PC-3 (cell line): ENCODE data around the gene ZDHHC6. TPM values are rescaled to one million over a fixed set of nuclear protein-coding genes. Genes with fewer than 3 reads are reported as not detected.

ENCODE experiments used
- ATAC-seq: fragments of 200-7000 bp; cut with Tn5 transposase; 2 replicates; pipeline ENCODE4 v1.9.1; 2020; ENCODE audit warnings: mild to moderate bottlenecking, moderate library complexity
- BruUV-seq: library from RNA; stranded (reverse); fragments of 400-500 nt; replicated peaks from 2 replicates; lab custom pipeline; 2021; lab: Mats Ljungman, UMichigan
- CTCF ChIA-PET: fragments of 300-600 bp; sonication (Branson Sonifier 250); formaldehyde crosslinking; loops from one replicate; lab custom pipeline; 2022; ENCODE audit warnings: antibody characterized with exemption; lab: Charles Lee
- POLR2A ChIA-PET: fragments of 300-600 bp; sonication (Branson Sonifier 250); formaldehyde crosslinking; loops from one replicate; lab custom pipeline; 2022; ENCODE audit warnings: antibody characterized with exemption; ENCODE audit not compliant: unreplicated experiment; lab: Charles Lee
- DNase-seq: peaks from one replicate; pipeline ENCODE4 v3.0.0-alpha.2; 2015
- H2AFZ ChIP-seq: fragments of 300-600 bp; sonication (generic); 2 replicates; pipeline ENCODE4 v1.6.0; 2016; ENCODE audit warnings: antibody characterized with exemption, low read length
- H3F3A ChIP-seq: fragments of 300-600 bp; sonication (generic); one replicate; pipeline ENCODE4 v1.6.0; 2017; ENCODE audit warnings: antibody characterized with exemption, low read length, control low read depth, mild to moderate bottlenecking; ENCODE audit not compliant: unreplicated experiment
- H3K27ac ChIP-seq: fragments of 300-600 bp; sonication (generic); 2 replicates; pipeline ENCODE4 v1.5.1; 2016; ENCODE audit warnings: mild to moderate bottlenecking, low read length
- H3K27me3 ChIP-seq: fragments of 300-600 bp; sonication (generic); 2 replicates; pipeline ENCODE4 v1.6.1; 2016; ENCODE audit warnings: low read length, mixed read lengths
- H3K36me3 ChIP-seq: fragments of 300-600 bp; sonication (generic); 2 replicates; pipeline ENCODE4 v1.6.1; 2016; ENCODE audit warnings: low read depth, mixed run types, low read length, mixed read lengths
- H3K4me1 ChIP-seq: fragments of 300-600 bp; sonication (generic); 2 replicates; pipeline ENCODE4 v1.5.1; 2016; ENCODE audit warnings: low read length; ENCODE audit not compliant: insufficient read depth
- H3K4me2 ChIP-seq: fragments of 300-600 bp; sonication (generic); 2 replicates; pipeline ENCODE4 v1.6.0; 2016; ENCODE audit warnings: low read length
- H3K4me3 ChIP-seq: fragments of 300-600 bp; sonication (generic); 2 replicates; pipeline ENCODE4 v1.5.1; 2016; ENCODE audit warnings: mild to moderate bottlenecking, low read length, mixed read lengths
- H3K79me2 ChIP-seq: fragments of 300-600 bp; sonication (generic); 2 replicates; pipeline ENCODE4 v1.6.1; 2017; ENCODE audit warnings: low read length, mixed read lengths
- H3K9ac ChIP-seq: fragments of 300-600 bp; sonication (generic); 2 replicates; pipeline ENCODE4 v1.6.0; 2016; ENCODE audit warnings: mild to moderate bottlenecking, low read length
- H3K9me2 ChIP-seq: fragments of 300-600 bp; sonication (generic); replicated peaks from 2 replicates; pipeline ENCODE4 v1.6.1; 2016; ENCODE audit warnings: mixed run types, low read length, mixed read lengths
- H3K9me3 ChIP-seq: fragments of 300-600 bp; sonication (generic); 2 replicates; pipeline ENCODE4 v1.6.1; 2016; ENCODE audit warnings: low read length, mixed read lengths
- H4K20me1 ChIP-seq: fragments of 300-600 bp; sonication (generic); 2 replicates; pipeline ENCODE4 v1.6.1; 2016; ENCODE audit warnings: low read length, mixed read lengths
- EZH2 ChIP-seq: fragments of 300-600 bp; sonication (generic); IDR thresholded peaks from one replicate; pipeline ENCODE4 v1.6.1; 2017; ENCODE audit warnings: antibody characterized with exemption, mild to moderate bottlenecking, low read length; ENCODE audit not compliant: unreplicated experiment
- EZH2phosphoT487 ChIP-seq: fragments of 300-600 bp; sonication (generic); IDR thresholded peaks from 2 replicates; pipeline ENCODE4 v1.6.1; 2018; ENCODE audit warnings: mild to moderate bottlenecking, antibody characterized with exemption, low read length, borderline replicate concordance
- intact Hi-C: fragments of 100-400 bp; cut with micrococcal nuclease; formaldehyde crosslinking; loops from 2 replicates; pipeline ENCODE4 v1.9.0; 2023
- total RNA-seq: library from RNA; depleted of rRNA; stranded (reverse); fragments of >200 nt; gene quantifications from 2 replicates; pipeline ENCODE4 v1.2.3, GENCODE V29; 2014
- TF ChIP-seq, protein P1 (sequence below): fragments of 300-600 bp; sonication (generic); conservative IDR thresholded peaks from 2 replicates; pipeline ENCODE4 v1.5.1; 2017; ENCODE audit warnings: antibody characterized with exemption, low read depth, mild to moderate bottlenecking, low read length

Gene ZDHHC6
- total RNA-seq, 1 experiment from 2014 or later, result 17.7 TPM

DNA sequence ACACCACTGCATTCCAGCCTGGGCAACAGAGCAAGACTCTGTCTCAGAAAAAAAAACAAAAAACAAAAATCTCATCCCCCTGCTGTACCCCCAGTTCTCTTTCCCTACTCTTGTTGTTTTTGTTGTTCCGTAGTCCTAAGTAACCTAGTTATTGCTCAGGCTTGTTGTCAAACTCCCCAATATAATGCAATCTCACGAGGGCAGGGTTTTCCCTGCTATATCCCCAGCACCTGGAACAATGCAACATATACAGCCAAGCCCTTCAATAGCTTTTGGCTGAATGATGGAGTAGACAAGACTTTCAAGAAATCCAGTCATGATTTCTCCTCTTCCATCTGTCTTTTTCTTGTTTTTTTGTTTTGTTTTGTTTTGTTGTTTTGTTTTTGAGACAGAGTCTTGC, 62.6 kb downstream of the ZDHHC6 start:
- TF ChIP-seq, protein P1, sequence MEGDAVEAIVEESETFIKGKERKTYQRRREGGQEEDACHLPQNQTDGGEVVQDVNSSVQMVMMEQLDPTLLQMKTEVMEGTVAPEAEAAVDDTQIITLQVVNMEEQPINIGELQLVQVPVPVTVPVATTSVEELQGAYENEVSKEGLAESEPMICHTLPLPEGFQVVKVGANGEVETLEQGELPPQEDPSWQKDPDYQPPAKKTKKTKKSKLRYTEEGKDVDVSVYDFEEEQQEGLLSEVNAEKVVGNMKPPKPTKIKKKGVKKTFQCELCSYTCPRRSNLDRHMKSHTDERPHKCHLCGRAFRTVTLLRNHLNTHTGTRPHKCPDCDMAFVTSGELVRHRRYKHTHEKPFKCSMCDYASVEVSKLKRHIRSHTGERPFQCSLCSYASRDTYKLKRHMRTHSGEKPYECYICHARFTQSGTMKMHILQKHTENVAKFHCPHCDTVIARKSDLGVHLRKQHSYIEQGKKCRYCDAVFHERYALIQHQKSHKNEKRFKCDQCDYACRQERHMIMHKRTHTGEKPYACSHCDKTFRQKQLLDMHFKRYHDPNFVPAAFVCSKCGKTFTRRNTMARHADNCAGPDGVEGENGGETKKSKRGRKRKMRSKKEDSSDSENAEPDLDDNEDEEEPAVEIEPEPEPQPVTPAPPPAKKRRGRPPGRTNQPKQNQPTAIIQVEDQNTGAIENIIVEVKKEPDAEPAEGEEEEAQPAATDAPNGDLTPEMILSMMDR, result no peak
- TF ChIP-seq EZH2 (no peak), EZH2phosphoT487 (no peak)
- Histone ChIP-seq H3K79me2 (no peaks in the 10 kb centered on the region), H3F3A (no peaks in the 10 kb centered on the region), H4K20me1 (no peaks in the 10 kb centered on the region), H3K4me3 (no peak overlapping the region), H3K4me2 (no peak overlapping the region), H3K9me2 (no peaks in the 10 kb centered on the region), H3K4me1 (peaks cover 20% of the 10 kb centered on the region), H2AFZ (no peak overlapping the region), H3K27ac (no peak overlapping the region), H3K36me3 (no peaks in the 10 kb centered on the region), H3K9me3 (no peaks in the 10 kb centered on the region), H3K27me3 (no peaks in the 10 kb centered on the region), H3K9ac (no peak overlapping the region)
- no peak for ATAC-seq
- no peak for DNase-seq
- ChIA-PET POLR2A (no interaction called here), CTCF (no interaction called here)
- BruUV-seq, result no TSS peak
- intact Hi-C loops, result no loop called here

DNA sequence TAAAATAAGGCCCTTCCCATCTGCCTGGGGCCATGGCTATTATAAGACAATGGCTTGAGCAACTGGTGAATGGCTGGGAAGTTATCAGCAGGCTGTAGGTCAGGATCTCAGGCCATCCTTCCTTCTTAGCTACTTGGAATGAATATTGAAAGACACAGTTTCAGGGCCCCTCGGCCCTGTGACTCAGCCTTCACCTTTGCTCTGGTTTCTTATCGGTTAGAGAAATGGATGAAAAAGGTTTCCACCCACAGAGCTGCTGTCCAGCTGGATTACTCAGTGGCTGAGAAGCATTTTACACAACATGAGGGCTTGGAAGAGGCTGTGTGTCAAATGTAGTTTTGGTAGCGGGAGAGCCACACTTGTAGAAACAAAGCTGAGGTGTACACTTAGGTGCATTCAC, 63.4 kb downstream of the ZDHHC6 start:
- ATAC-seq (peak; percentile 27; the same call in 1 of the 2 replicates), DNase-seq (peak; percentile 50)
- H3K4me2 ChIP-seq, result no peak overlapping the region
- peaks cover 17% of the 10 kb centered on the region for H3K4me1 ChIP-seq
- H3K9me3 ChIP-seq, result no peaks in the 10 kb centered on the region
- H3F3A ChIP-seq, result no peaks in the 10 kb centered on the region
- no peaks in the 10 kb centered on the region for H3K79me2 ChIP-seq
- no peaks in the 10 kb centered on the region for H3K9me2 ChIP-seq
- no peak overlapping the region for H3K4me3 ChIP-seq
- H4K20me1 ChIP-seq, result no peaks in the 10 kb centered on the region
- no peak overlapping the region for H3K9ac ChIP-seq
- intact Hi-C loops, result no loop called here
- ChIA-PET CTCF (no interaction called here), POLR2A (no interaction called here)
- H2AFZ ChIP-seq, result no peak overlapping the region
- no TSS peak for BruUV-seq
- TF ChIP-seq EZH2phosphoT487, result no peak
- TF ChIP-seq EZH2, result no peak
- TF ChIP-seq, protein P1, result no peak
- no peaks in the 10 kb centered on the region for H3K27me3 ChIP-seq
- no peaks in the 10 kb centered on the region for H3K36me3 ChIP-seq
- H3K27ac ChIP-seq, result no peak overlapping the region

DNA sequence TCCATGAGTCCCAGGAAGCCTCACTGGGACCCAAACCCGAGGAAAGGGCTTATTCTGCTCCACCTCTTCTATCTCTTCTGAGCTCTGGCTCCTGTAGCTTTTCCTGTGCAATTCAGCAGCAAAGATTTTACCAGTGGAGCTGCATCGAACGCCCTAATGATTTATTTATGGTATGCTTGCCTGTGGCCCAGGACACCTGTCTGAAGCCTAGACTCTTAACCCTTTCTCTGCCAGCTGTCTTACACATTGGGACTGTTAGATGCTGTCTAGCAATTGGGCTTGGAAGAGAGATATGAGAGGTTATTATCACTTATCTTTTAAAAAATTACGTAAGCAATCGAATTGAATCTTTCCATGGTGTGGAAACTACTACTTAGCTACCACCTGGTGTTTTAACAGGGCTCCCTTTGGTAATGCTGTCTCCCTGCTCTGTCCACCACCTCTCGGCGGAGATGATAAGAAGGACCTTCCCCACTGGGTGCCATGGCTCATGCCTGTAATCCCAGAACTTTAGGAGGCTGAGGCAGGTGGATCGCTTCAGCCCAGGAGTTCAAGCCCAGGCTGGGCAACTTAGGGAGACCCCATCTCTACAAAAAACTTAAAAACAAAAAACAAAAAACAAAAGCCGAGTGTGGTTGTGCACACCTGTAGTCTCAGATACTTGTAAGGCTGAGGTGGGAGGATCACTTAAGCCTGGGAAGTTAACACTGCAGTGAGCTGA, 64.0 kb downstream of the ZDHHC6 start:
- Histone ChIP-seq H3K9me2 (no peaks in the 10 kb centered on the region), H3K36me3 (no peaks in the 10 kb centered on the region), H4K20me1 (no peaks in the 10 kb centered on the region), H3F3A (no peaks in the 10 kb centered on the region), H3K9me3 (no peaks in the 10 kb centered on the region), H3K79me2 (no peaks in the 10 kb centered on the region), H3K27ac (no peak overlapping the region), H3K4me2 (no peak overlapping the region), H3K27me3 (no peaks in the 10 kb centered on the region), H3K9ac (no peak overlapping the region), H3K4me1 (peaks cover 17% of the 10 kb centered on the region), H3K4me3 (no peak overlapping the region), H2AFZ (no peak overlapping the region)
- DNase-seq (no peak), ATAC-seq (no peak)
- intact Hi-C loops, result no loop called here
- TF ChIP-seq EZH2phosphoT487 (no peak), EZH2 (no peak)
- TF ChIP-seq, protein P1, result no peak
- CTCF ChIA-PET, result no interaction called here
- BruUV-seq, result no TSS peak
- POLR2A ChIA-PET, result no interaction called here
